Dermis microvascular lymphatic vessel endothelial cell (primary cell): Measurements from ENCODE around the gene SMARCAL1. TPM values are rescaled to one million over a fixed set of nuclear protein-coding genes. Genes with fewer than 3 reads are reported as not detected.

Experiments
- DNase-seq, 2 donors: peaks; one replicate each; pipeline versions ENCODE4 v3.0.0 to v3.0.0-alpha.2; 2010; ENCODE audit warnings: low read depth in 2 of 2
- total RNA-seq: library from RNA; depleted of rRNA; stranded (reverse); fragments of >200 nt; gene quantifications from 2 replicates; pipeline ENCODE4 v1.2.1, GENCODE V29; 2014

Gene SMARCAL1
- total RNA-seq, 1 donor from 2014 or later = 9.5 TPM

- no peak for DNase-seq
These were observed 19.1 kb upstream of the SMARCAL1 start for GRCh38 chr2:216392945-216393840.

- DNase-seq = no peak
These were observed 17.4 kb upstream of the SMARCAL1 start for GRCh38 chr2:216394881-216395280.

GRCh38 chr2:216399621-216400020 lies 12.7 kb upstream of the SMARCAL1 start:
- no peak for DNase-seq

- no peak for DNase-seq
These were observed 9.5 kb upstream of the SMARCAL1 start for GRCh38 chr2:216402751-216403150.

GRCh38 chr2:216404010-216404618 lies 8.2 kb upstream of the SMARCAL1 start:
- DNase-seq = peak; percentile 22 to 43

- no peak for DNase-seq
These were observed 6.7 kb upstream of the SMARCAL1 start for GRCh38 chr2:216405588-216405987.

- DNase-seq = no peak
These were observed 5.5 kb upstream of the SMARCAL1 start for GRCh38 chr2:216406826-216407225.

GRCh38 chr2:216408426-216409290 lies 3.6 kb upstream of the SMARCAL1 start:
- no peak for DNase-seq

GRCh38 chr2:216410550-216410949 lies 1.7 kb upstream of the SMARCAL1 start:
- DNase-seq = no peak

- no peak for DNase-seq
These were observed 1.6 kb downstream of the SMARCAL1 start for GRCh38 chr2:216413882-216414281.

- no peak for DNase-seq
These were observed 2.6 kb downstream of the SMARCAL1 start for GRCh38 chr2:216414772-216415319.

GRCh38 chr2:216415541-216415940 lies 3.3 kb downstream of the SMARCAL1 start:
- no peak for DNase-seq

GRCh38 chr2:216416571-216417307 lies 4.5 kb downstream of the SMARCAL1 start:
- no peak for DNase-seq

GRCh38 chr2:216418981-216419380 lies 6.7 kb downstream of the SMARCAL1 start:
- DNase-seq = no peak

- DNase-seq = no peak
These were observed 8.2 kb downstream of the SMARCAL1 start for GRCh38 chr2:216420367-216421101.

- no peak for DNase-seq
These were observed 10.8 kb downstream of the SMARCAL1 start for GRCh38 chr2:216423071-216423470.

- DNase-seq = no peak
These were observed 12.0 kb downstream of the SMARCAL1 start for GRCh38 chr2:216424274-216424673.

GRCh38 chr2:216425008-216425787 lies 12.9 kb downstream of the SMARCAL1 start:
- no peak for DNase-seq

- DNase-seq = no peak
These were observed 14.0 kb downstream of the SMARCAL1 start for GRCh38 chr2:216426166-216426777.
